HEK293 (cell line): Measurements from ENCODE around the gene KIZ.

Experiments
- CTCF ChIA-PET: fragments of 350-600 bp; formaldehyde crosslinking; extraction: SDS; loops from one replicate; lab custom pipeline; 2021; ENCODE audit warnings: antibody characterized with exemption; lab: Yijun Ruan, JAX
- POLR2A ChIA-PET: fragments of 300-600 bp; formaldehyde crosslinking; extraction: SDS; loops from one replicate; lab custom pipeline; 2020; ENCODE audit warnings: antibody characterized with exemption, inconsistent platforms; lab: Yijun Ruan, JAX
- H3K27ac ChIP-seq: fragments of 200-500 bp; sonication (Bioruptor generic); 2 replicates; pipeline ENCODE4 v1.5.1; 2014; ENCODE audit warnings: low read depth, low read length, control low read depth, inconsistent platforms; ENCODE audit errors: extremely low read depth
- H3K36me3 ChIP-seq, 2 experiments: fragments of 200-500 bp in 1 of 2; sonication (Bioruptor generic) in 1 of 2; 1 replicate in 1 of 2; 2 replicates in 1 of 2; pipeline ENCODE4 v1.5.1; 2014 to 2017; ENCODE audit warnings: inconsistent platforms in 2 of 2, low read length in 2 of 2; ENCODE audit not compliant: control insufficient read depth in 2 of 2, insufficient read depth in 1 of 2
- H3K4me1 ChIP-seq: fragments of 200-500 bp; sonication (Bioruptor generic); 2 replicates; pipeline ENCODE4 v1.5.1; 2014; ENCODE audit warnings: mild to moderate bottlenecking, low read length, inconsistent platforms; ENCODE audit not compliant: control insufficient read depth, insufficient read depth
- H3K4me3 ChIP-seq: 2 replicates; pipeline ENCODE4 v1.5.1; 2011; ENCODE audit warnings: low read depth, mild to moderate bottlenecking, control low read depth, low read length, moderate library complexity
- H3K9me3 ChIP-seq: fragments of 200-500 bp; sonication (Bioruptor generic); 2 replicates; pipeline ENCODE4 v1.5.1; 2014; ENCODE audit warnings: low read depth, low read length, inconsistent platforms; ENCODE audit not compliant: control insufficient read depth, insufficient read depth
- ATF2 ChIP-seq: fragments of 450-650 bp; formaldehyde crosslinking; IDR thresholded peaks from 2 replicates; pipeline ENCODE4 v1.5.1; 2016; ENCODE audit warnings: missing biosample characterization, missing genetic modification characterization, low read depth
- ELK4 ChIP-seq: IDR thresholded peaks from 2 replicates; pipeline ENCODE4 v1.6.1; 2011; ENCODE audit warnings: mild to moderate bottlenecking, low read depth, low read length, borderline replicate concordance
- KLF7 ChIP-seq: fragments of 450-650 bp; formaldehyde crosslinking; IDR thresholded peaks from 2 replicates; pipeline ENCODE4 v1.5.1; 2016; ENCODE audit warnings: missing biosample characterization, missing genetic modification characterization, borderline replicate concordance
- ZBTB48 ChIP-seq: fragments of 450-650 bp; formaldehyde crosslinking; IDR thresholded peaks from 2 replicates; pipeline ENCODE4 v1.5.1; 2016; ENCODE audit warnings: missing biosample characterization, missing genetic modification characterization
- ZBTB6 ChIP-seq: fragments of 450-650 bp; formaldehyde crosslinking; IDR thresholded peaks from 2 replicates; pipeline ENCODE4 v1.5.1; 2017; ENCODE audit warnings: missing biosample characterization, missing genetic modification characterization
- ZBTB7A ChIP-seq: fragments of 450-650 bp; formaldehyde crosslinking; IDR thresholded peaks from 2 replicates; pipeline ENCODE4 v1.5.1; 2016; ENCODE audit warnings: low read depth, missing biosample characterization, missing genetic modification characterization
- ZEB2 ChIP-seq: fragments of 450-650 bp; formaldehyde crosslinking; IDR thresholded peaks from 2 replicates; pipeline ENCODE4 v1.5.1; 2016; ENCODE audit warnings: missing biosample characterization, missing genetic modification characterization
- ZFHX2 ChIP-seq: fragments of 450-650 bp; formaldehyde crosslinking; conservative IDR thresholded peaks from 2 replicates; pipeline ENCODE4 v1.5.1; 2016; ENCODE audit warnings: missing biosample characterization, missing genetic modification characterization
- ZFP69B ChIP-seq: fragments of 450-650 bp; formaldehyde crosslinking; IDR thresholded peaks from 2 replicates; pipeline ENCODE4 v1.5.1; 2016; ENCODE audit warnings: missing biosample characterization, missing genetic modification characterization
- ZNF132 ChIP-seq: fragments of 450-650 bp; formaldehyde crosslinking; IDR thresholded peaks from 2 replicates; pipeline ENCODE4 v1.5.1; 2017; ENCODE audit warnings: missing biosample characterization, missing genetic modification characterization, borderline replicate concordance
- ZNF140 ChIP-seq: fragments of 450-650 bp; formaldehyde crosslinking; IDR thresholded peaks from 2 replicates; pipeline ENCODE4 v1.5.1; 2016; ENCODE audit warnings: missing biosample characterization, missing genetic modification characterization
- ZNF18 ChIP-seq: fragments of 450-650 bp; formaldehyde crosslinking; IDR thresholded peaks from 2 replicates; pipeline ENCODE4 v1.5.1; 2016; ENCODE audit warnings: missing biosample characterization, missing genetic modification characterization
- ZNF23 ChIP-seq: fragments of 450-650 bp; formaldehyde crosslinking; IDR thresholded peaks from 2 replicates; pipeline ENCODE4 v1.5.1; 2016; ENCODE audit warnings: missing biosample characterization, missing genetic modification characterization, borderline replicate concordance
- ZNF26 ChIP-seq: fragments of 450-650 bp; formaldehyde crosslinking; IDR thresholded peaks from 2 replicates; pipeline ENCODE4 v1.5.1; 2016; ENCODE audit warnings: missing biosample characterization, missing genetic modification characterization
- ZNF335 ChIP-seq: fragments of 450-650 bp; formaldehyde crosslinking; conservative IDR thresholded peaks from 2 replicates; pipeline ENCODE4 v1.5.1; 2016; ENCODE audit warnings: missing biosample characterization, missing genetic modification characterization
- ZNF416 ChIP-seq: fragments of 450-650 bp; formaldehyde crosslinking; IDR thresholded peaks from 2 replicates; pipeline ENCODE4 v1.5.1; 2016; ENCODE audit warnings: missing biosample characterization, missing genetic modification characterization
- ZNF426 ChIP-seq: fragments of 450-650 bp; formaldehyde crosslinking; IDR thresholded peaks from 2 replicates; pipeline ENCODE4 v1.5.1; 2017; ENCODE audit warnings: missing biosample characterization, missing genetic modification characterization, mild to moderate bottlenecking, inconsistent platforms, moderate library complexity
- ZNF530 ChIP-seq: fragments of 450-650 bp; formaldehyde crosslinking; IDR thresholded peaks from 2 replicates; pipeline ENCODE4 v1.5.1; 2016; ENCODE audit warnings: low read depth, missing biosample characterization, missing genetic modification characterization
- ZNF544 ChIP-seq: fragments of 450-650 bp; formaldehyde crosslinking; IDR thresholded peaks from 2 replicates; pipeline ENCODE4 v1.5.0; 2017; ENCODE audit warnings: missing biosample characterization, missing genetic modification characterization
- ZNF558 ChIP-seq: fragments of 450-650 bp; formaldehyde crosslinking; IDR thresholded peaks from 2 replicates; pipeline ENCODE4 v1.5.1; 2016; ENCODE audit warnings: missing biosample characterization, missing genetic modification characterization
- ZNF645 ChIP-seq: fragments of 450-650 bp; formaldehyde crosslinking; IDR thresholded peaks from 2 replicates; pipeline ENCODE4; 2016; ENCODE audit warnings: missing biosample characterization, missing genetic modification characterization
- ZNF660 ChIP-seq: fragments of 450-650 bp; IDR thresholded peaks from 2 replicates; pipeline ENCODE4 v1.5.1; 2018; ENCODE audit warnings: missing biosample characterization, mild to moderate bottlenecking, missing genetic modification characterization
- ZNF792 ChIP-seq: fragments of 450-650 bp; formaldehyde crosslinking; IDR thresholded peaks from 2 replicates; pipeline ENCODE4 v1.5.1; 2016; ENCODE audit warnings: missing biosample characterization, missing genetic modification characterization

KIZ gene

GRCh38 chr20:21104466-21104761 is 21.5 kb upstream of the KIZ start:
- Histone ChIP-seq H3K9me3 (no peaks in the 10 kb centered on the region), H3K4me3 (no peak overlapping the region), H3K4me1 (no peaks in the 10 kb centered on the region), H3K36me3 (no peaks in the 10 kb centered on the region), H3K27ac (no peak overlapping the region)
- ChIA-PET POLR2A (no interaction called here), CTCF (interaction anchor here (0.6 to 0.7 kb wide), 2 partner anchors 425 to 663 kb away, joined by 3 to 4 read pairs; no protein-coding TSS in a partner anchor)
- TF ChIP-seq ZNF660 (tag by site-specific recombination), result no peak
- TF ChIP-seq ZNF18 (tag by site-specific recombination), result no peak
- TF ChIP-seq ZNF140 (tag by site-specific recombination), result no peak
- no peak for TF ChIP-seq ZBTB7A
- TF ChIP-seq ZNF544 (tag by site-specific recombination), result no peak
- no peak for TF ChIP-seq ZNF132
- no peak for TF ChIP-seq KLF7
- no peak for TF ChIP-seq ZNF23 (tag by site-specific recombination)
- no peak for TF ChIP-seq ZFHX2
- TF ChIP-seq ZNF530 (tag by site-specific recombination), result no peak
- no peak for TF ChIP-seq ZEB2 (tag by site-specific recombination)
- no peak for TF ChIP-seq ZNF426 (tag by site-specific recombination)

- Histone ChIP-seq H3K4me3 (no peak overlapping the region), H3K4me1 (no peaks in the 10 kb centered on the region), H3K27ac (no peak overlapping the region), H3K36me3 (no peaks in the 10 kb centered on the region), H3K9me3 (no peaks in the 10 kb centered on the region)
- CTCF ChIA-PET, result no interaction called here
- TF ChIP-seq ZNF26, result no peak
- TF ChIP-seq ZBTB48 (tag by site-specific recombination), result no peak
- TF ChIP-seq ATF2 (tag by site-specific recombination), result no peak
- TF ChIP-seq ZFP69B (tag by site-specific recombination), result no peak
- TF ChIP-seq ZBTB7A, result no peak
- no peak for TF ChIP-seq ZNF645 (tag by site-specific recombination)
- no peak for TF ChIP-seq ZNF416 (tag by site-specific recombination)
- no peak for TF ChIP-seq ZNF132
- no peak for TF ChIP-seq ZNF792
- TF ChIP-seq ZNF558 (tag by site-specific recombination), result no peak
- TF ChIP-seq ZNF335 (tag by site-specific recombination), result no peak
- TF ChIP-seq ZBTB6 (tag by site-specific recombination), result no peak
- TF ChIP-seq ELK4, result no peak
- POLR2A ChIA-PET, result no interaction called here
These were observed 21.0 kb upstream of the KIZ start for GRCh38 chr20:21104921-21105320.
